ENCODE results near the gene FAM222A.

FAM222A gene

DNA sequence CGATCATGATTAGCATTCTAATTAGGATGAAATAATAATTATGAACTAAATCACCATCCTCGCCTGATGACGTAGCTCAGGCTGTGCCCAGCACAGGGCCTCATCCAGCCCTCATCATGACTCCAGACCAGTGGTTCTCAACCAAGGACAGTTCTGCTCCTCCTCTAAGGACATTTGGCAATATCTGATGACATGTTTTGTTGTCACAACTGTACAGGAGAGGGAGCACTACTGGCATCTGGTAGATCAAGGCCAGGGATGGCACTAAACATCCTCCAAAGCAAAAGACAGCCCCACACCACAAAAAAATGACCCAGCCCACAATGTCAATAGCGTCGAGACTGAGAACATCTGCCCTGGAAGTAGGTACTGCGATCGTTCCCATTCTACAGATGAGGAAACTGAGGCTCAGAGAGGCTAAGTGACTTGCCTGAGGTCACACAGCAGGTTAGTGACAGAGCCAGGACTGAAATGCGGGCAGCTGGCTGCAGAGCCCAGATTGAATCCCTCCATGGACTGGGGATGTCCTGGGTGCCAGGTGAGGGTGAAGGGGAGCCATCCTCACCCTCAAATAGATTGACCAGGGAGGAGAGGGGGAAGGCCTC lies 104.1 kb downstream of the FAM222A start:
- in situ Hi-C loops (cut with MboI; ENCODE audit: low sequenced_read_pairs), result no loop called here

DNA sequence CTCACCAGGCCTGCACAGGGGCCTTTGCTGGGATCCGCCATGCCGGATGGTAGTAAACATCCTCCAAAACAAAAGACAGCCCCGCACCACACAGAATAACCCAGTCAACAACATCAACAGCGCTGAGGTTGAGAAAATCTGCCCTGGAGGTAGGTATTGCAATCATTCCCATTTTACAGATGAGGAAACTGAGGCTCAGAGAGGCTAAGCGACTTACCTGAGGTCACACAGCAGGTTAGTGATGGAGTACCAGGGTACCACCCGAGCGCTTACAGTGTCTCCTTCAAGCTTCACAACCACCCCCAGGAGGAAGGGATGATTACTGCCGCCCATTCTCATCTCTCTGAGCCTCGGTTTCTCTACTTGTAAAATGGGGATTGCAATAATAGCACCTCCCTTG lies 104.6 kb downstream of the FAM222A start:
- in situ Hi-C loops (cut with MboI; ENCODE audit: low sequenced_read_pairs), result no loop called here

DNA sequence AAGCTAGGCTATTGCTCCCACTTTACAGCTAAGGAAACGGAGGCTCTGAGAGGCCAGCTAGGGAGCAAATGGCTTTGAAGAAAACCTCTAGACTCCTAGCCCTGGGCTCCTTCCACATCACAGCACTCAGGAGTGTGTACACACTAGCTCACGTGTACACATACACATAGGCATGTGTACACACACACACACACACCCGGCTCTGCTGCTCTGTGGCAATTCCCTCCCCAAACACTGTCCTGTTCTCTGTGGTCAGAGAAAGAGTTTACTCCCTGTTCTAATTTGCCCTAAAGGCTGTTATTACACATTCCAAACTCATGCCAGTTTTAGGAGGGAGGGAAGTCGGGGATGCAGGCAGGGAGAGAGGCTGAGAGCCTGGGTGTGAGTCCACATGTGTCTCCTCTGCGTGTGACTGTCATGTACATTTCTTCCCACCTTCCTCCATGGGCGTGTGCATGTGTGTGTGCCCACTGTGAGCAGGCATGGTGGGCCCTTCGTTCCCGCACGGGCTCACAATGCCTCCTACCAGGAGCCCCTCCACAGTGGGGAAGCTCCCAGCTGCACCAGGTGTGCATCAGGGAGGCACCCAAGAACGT lies 105.4 kb downstream of the FAM222A start:
- in situ Hi-C loops (cut with MboI; ENCODE audit: low sequenced_read_pairs), result no loop called here

All from HL-60/S4 treated with phorbol 12-myristate 13-acetate at 8.2 ng/mL for 4 days and 3 days (cell line).